ENCODE data around the gene AHRR.

AHRR gene

GRCh38 chr5:317086-317811 is 4.3 kb upstream of the AHRR start:
- Histone ChIP-seq H3K27ac (no peak overlapping the region), H3K4me3 (no peak overlapping the region)

- Histone ChIP-seq H3K4me3 (no peak overlapping the region), H3K27ac (no peak overlapping the region)
These were observed 3.1 kb upstream of the AHRR start for GRCh38 chr5:318341-318897.

GRCh38 chr5:318931-319601 is 2.4 kb upstream of the AHRR start:
- no peak overlapping the region for H3K27ac ChIP-seq
- no peak overlapping the region for H3K4me3 ChIP-seq

- H3K4me3 ChIP-seq: peak overlapping the region; percentile 36 to 52 (median 47)
- peak overlapping the region in 9 of 21 experiments; percentile 6 to 88 (median 70) for H3K27ac ChIP-seq
These were observed 837 bp upstream of the AHRR start for GRCh38 chr5:320524-321229.

- Histone ChIP-seq H3K4me3 (peak overlapping the region; percentile 33 to 52 (median 47)), H3K27ac (peak overlapping the region in 18 of 21 experiments; percentile 21 to 88 (median 62))
These were observed 275 bp downstream of the AHRR start for GRCh38 chr5:321726-322251.

GRCh38 chr5:322281-322941 is 897 bp downstream of the AHRR start:
- peak overlapping the region; percentile 33 to 52 (median 47) for H3K4me3 ChIP-seq
- peak overlapping the region in 18 of 21 experiments; percentile 24 to 88 (median 62) for H3K27ac ChIP-seq

- H3K4me3 ChIP-seq: peak overlapping the region; percentile 33 to 52 (median 47)
- H3K27ac ChIP-seq: peak overlapping the region in 8 of 21 experiments; percentile 24 to 88 (median 69)
These were observed 1.7 kb downstream of the AHRR start for GRCh38 chr5:322942-323879.

- Histone ChIP-seq H3K27ac (no peak overlapping the region), H3K4me3 (no peak overlapping the region)
These were observed 3.5 kb downstream of the AHRR start for GRCh38 chr5:324736-325612.

- Histone ChIP-seq H3K4me3 (no peak overlapping the region), H3K27ac (no peak overlapping the region)
These were observed 4.6 kb downstream of the AHRR start for GRCh38 chr5:326109-326508.

GRCh38 chr5:329121-329735 is 7.7 kb downstream of the AHRR start:
- H3K27ac ChIP-seq: no peak overlapping the region
- H3K4me3 ChIP-seq: no peak overlapping the region

GRCh38 chr5:329768-330167 is 8.3 kb downstream of the AHRR start:
- H3K4me3 ChIP-seq: no peak overlapping the region
- H3K27ac ChIP-seq: no peak overlapping the region

- H3K27ac ChIP-seq: peak overlapping the region in 1 of 21 experiments; percentile 48
- no peak overlapping the region for H3K4me3 ChIP-seq
These were observed 11.3 kb downstream of the AHRR start for GRCh38 chr5:332843-333242.

- no peak overlapping the region for H3K27ac ChIP-seq
- no peak overlapping the region for H3K4me3 ChIP-seq
These were observed 12.4 kb downstream of the AHRR start for GRCh38 chr5:333945-334344.

GRCh38 chr5:334903-335739 is 13.6 kb downstream of the AHRR start:
- peak overlapping the region in 1 of 21 experiments; percentile 44 for H3K27ac ChIP-seq
- no peak overlapping the region for H3K4me3 ChIP-seq

- Histone ChIP-seq H3K27ac (no peak overlapping the region), H3K4me3 (no peak overlapping the region)
These were observed 14.2 kb downstream of the AHRR start for GRCh38 chr5:335740-336038.

GRCh38 chr5:337563-338130 is 16.1 kb downstream of the AHRR start:
- H3K4me3 ChIP-seq: no peak overlapping the region
- H3K27ac ChIP-seq: no peak overlapping the region
